Umbilical cord (tissue), 2 donors: ENCODE data around the gene ZBED1. TPM values are rescaled to one million over a fixed set of nuclear protein-coding genes. Genes with fewer than 3 reads are reported as not detected.
"Not testable (repeated sequence)": the region's sequence is repeated elsewhere in the genome, so short reads cannot be mapped to it uniquely, and the experiment has no call there.

ENCODE experiments used
- DNase-seq: peaks from one replicate; pipeline ENCODE4 v3.0.0-alpha.2; 2015; ENCODE audit warnings: low spot score
- total RNA-seq: library from RNA; depleted of rRNA; stranded (reverse); fragments of >200 nt; gene quantifications from one replicate; pipeline ENCODE4 v1.2.3, GENCODE V29; 2014; ENCODE audit warnings: low replicate concordance; ENCODE audit not compliant: insufficient read depth

The ZBED1 gene
- total RNA-seq, 1 donor from 2014 or later, result 23.8 TPM

DNA sequence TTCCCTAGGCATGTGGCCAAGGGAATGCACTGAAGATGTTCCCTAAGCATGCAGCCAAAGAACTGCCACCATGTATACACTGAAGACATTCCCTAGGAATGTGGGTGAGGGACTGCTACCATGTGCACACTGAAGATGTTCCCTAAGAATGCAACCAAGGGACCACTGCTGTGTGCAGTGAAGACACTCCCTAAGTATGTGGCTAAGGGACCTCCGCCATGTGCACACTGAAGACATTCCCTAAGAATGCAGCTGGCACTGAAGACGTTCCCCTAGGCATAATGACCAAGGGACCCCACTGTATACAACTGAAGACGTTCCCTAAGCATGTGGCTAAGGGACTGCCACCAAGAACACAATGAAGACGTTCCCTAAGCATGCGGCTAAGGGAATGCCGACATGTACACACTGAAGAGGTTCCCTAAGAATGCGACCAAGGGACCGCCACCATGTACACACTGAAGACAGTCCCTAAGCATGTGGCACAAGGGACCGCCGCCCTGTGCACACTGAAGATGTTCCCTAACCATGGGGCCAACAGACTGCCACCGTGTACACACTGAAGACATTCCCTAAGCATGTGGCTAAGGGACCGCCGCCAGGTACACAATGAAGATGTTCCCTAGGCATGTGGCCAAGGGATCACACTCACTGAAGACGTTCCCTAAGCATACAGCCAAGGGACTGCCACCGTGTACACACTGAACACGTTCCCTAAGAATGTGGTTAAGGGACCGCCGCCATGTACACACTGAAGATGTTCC lies 25.6 kb downstream of the ZBED1 start:
- no peak for DNase-seq

DNA sequence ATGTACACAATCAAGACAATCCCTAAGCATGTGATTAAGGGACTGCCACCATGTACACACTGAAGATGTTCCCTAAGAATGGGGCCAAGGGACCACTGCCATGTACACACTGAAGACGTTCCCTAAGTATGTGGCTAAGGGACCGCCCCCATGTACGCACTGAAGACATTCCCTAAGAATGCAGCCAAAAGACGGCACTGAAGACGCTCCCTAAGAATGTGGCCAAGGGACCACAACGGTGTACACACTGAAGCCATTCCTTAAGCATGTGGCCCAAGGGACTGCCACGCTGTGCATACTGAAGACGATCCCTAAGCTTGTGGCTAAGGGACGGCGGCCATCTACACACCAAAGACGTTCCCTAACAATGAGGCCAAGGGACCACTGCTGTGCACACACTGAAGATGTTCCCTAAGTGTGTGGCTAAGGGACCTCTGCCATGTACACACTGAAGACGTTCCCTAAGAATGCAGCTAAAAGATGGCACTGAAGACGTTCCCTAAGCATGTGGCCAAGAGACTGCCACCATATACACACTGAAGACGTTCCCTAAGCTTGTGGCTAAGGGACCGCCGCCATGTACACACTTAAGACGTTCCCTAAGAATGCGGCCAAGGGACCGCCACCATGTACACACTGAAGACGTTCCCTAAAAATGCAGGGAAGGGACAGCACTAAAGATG lies 26.4 kb downstream of the ZBED1 start:
- DNase-seq, result no peak

DNA sequence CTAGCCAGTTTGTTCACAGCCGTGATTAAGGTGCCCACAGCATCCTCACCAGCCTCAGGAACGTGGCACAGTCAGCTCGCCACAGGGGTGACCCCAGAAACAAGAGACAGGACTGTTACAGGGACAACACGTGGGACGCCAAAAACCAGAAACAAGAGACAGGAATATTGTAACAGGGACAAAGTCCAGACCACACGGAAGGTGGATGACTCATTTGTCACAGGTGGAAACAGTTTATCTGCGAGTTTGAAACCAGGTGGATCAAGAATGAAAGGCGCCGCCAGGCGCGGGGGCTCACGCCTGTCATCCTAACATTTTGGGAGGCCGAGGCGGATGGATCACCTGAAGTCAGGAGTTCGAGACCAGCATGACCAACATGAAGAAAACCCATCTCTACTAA lies 27.7 kb downstream of the ZBED1 start:
- not testable (repeated sequence) for DNase-seq

DNA sequence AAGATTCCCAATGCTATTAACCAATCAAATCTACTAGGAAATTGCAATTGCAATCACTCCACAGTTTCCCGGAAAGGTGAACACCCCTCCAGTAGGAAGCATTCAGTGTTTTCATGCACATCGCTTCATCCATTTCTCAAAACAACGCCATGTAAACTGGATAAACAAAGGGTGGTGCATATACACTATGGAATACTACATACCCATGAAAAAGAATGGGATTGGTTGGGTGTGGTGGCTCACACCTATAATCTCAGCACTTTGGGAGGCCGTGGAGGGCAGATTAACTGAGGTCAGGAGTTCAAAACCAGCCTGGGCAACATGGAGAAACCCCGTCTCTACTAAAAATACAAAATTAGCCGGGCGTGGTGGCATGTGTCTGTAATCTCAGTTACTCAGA lies 29.1 kb downstream of the ZBED1 start:
- no peak for DNase-seq

- DNase-seq, result not testable (repeated sequence)
These were observed 29.6 kb downstream of the ZBED1 start for GRCh38 chrX:2471126-2471525.

GRCh38 chrX:2469852-2470251 lies 30.9 kb downstream of the ZBED1 start:
- not testable (repeated sequence) for DNase-seq

- no peak for DNase-seq
These were observed 31.5 kb downstream of the ZBED1 start for GRCh38 chrX:2469196-2469685.

DNA sequence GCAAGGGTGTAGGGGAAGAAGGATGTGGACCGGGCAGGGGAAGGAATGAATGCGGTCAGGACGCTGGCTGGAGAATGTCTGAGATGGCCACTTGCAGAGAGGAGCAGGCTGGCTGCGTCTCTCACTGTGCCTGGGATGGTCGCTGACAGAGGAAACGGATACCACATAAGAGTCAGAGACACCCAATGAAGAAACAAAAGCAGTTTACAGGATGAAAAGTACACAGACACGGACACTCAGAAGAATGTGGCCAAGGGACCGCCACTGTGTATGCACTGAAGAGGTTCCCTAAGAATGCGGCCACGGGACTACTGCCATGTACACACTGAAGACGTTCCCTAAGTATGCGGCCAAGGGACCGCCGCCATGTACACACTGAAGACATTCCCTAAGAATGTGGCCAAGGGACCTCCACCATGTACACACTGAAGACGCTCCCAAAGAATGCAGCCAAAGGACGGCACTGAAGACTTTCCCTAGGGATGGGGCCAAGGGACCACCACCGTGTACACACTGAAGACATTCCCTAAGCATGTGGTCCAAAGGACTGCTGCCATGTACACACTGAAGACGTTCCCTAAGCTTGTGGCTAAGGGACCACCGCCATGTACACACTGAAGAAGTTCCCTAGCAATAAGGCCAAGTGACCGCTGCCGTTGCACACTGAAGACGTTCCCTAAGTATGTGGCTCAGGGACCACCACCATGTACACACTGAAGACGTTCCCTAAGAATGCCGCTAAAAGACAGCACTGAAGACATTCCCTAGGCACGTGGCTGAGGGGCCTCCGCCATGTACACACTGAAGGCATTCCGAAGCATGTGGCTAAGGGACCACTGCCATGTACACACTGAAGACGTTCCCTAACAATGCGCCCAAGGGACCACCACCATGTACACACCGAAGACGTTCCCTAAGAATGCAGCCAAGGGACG lies 32.2 kb downstream of the ZBED1 start:
- DNase-seq, result no peak

GRCh38 chrX:2466876-2467656 lies 33.7 kb downstream of the ZBED1 start:
- DNase-seq, result no peak

GRCh38 chrX:2464677-2465166 lies 36.1 kb downstream of the ZBED1 start:
- DNase-seq, result no peak

DNA sequence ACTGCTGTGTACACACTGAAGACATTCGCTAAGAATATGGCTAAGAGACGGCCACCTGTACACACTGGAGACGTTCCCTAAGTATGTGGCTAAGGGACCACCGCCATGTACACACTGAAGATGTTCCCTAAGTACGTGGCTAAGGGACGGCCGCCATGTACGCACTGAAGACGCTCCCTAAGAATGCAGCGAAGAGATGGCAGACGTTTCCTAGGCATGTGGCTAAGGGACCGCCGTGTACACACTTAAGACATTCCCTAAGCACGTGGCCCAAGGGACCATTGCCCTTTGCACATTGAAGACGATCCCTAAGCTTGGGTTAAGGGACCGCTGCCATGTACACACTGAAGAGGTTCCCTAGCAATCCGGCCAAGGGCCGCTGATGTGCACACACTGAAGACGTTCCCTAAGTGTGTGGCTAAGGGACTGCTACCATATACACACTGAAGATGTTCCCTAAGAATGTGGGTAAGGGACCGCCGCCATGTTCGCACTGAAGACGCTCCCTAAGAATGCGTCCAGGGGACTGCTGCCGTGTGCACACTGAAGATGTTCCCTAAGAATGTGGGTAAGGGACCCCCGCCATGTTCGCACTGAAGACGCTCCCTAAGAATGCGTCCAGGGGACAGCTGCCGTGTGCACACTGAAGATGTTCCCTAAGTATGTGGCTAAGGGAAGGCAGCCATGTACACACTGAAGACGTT lies 36.7 kb downstream of the ZBED1 start:
- DNase-seq, result no peak

GRCh38 chrX:2463481-2463880 lies 37.3 kb downstream of the ZBED1 start:
- DNase-seq, result not testable (repeated sequence)

DNA sequence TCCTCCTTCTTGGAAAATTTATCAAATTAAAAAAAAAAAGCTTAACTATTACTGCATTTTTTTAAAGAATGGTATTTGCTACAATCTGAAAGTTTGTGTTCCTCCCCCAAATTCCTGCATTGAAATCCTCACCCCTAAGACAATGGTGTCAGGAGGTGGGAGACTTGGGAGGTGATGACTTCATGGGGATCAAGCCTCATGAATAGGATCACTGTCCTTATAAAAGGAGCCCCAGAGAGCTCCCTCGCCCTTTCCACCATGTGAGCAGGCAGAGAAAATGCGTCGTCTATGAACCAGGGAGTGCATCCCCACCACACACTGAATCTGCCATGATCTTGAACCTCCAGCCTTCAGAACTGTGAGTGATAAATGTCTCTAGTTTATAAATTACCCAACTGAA lies 38.0 kb downstream of the ZBED1 start:
- no peak for DNase-seq

GRCh38 chrX:2462074-2462473 lies 38.7 kb downstream of the ZBED1 start:
- no peak for DNase-seq

- DNase-seq, result no peak
These were observed 39.1 kb downstream of the ZBED1 start for GRCh38 chrX:2461711-2462016.

- not testable (repeated sequence) for DNase-seq
These were observed 39.7 kb downstream of the ZBED1 start for GRCh38 chrX:2460821-2461710.

DNA sequence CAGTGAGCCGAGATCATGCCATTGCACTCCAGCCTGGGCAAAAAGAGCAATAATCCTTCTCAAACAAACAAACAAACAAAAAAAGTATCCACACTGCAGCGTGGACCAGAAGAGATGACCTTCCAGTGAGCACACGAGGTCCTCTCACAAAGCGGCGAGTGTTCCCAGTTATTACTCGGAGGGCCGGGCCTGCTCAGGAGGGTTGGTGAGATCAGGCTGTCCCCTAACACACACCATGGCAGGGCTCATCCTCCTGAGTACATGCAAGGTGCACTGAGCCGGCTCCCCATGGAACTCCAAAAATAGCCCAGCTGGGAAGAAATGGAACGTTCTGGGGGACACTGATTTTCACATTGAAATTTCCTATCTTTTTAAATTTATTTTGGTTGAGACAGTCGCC lies 40.7 kb downstream of the ZBED1 start:
- DNase-seq, result not testable (repeated sequence)

DNA sequence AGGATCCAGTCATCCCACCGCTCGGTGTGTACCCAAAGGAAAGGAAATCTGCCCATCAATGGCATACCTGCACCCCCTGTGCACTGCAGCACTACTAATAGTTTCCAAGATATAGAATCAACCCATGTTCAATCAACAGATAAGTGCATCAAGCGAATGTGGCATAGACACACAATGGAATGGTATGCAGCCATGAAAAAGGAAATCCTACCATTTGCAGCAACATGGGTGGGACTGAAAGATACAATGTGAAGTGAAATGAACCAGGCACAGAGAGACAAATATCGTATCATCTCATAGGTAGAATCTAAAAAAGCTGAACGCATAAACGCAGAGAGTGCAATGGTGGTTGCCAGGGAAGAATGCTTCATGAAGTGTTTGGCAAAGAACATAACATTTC lies 42.5 kb downstream of the ZBED1 start:
- DNase-seq, result no peak
